H1 (cell line): ENCODE results near the gene SLC9A2. TPM values are rescaled to one million over a fixed set of nuclear protein-coding genes. Genes with fewer than 3 reads are reported as not detected.
A peak's percentile ranks its signal among the peaks of the same experiment; 100 is the strongest.

Source experiments
- CTCF ChIA-PET: fragments of 300-600 bp; sonication (Branson Sonifier 250); formaldehyde crosslinking; loops from one replicate; lab custom pipeline; 2021; ENCODE audit not compliant: partially characterized antibody; lab: Charles Lee
- POLR2A ChIA-PET: fragments of 300-600 bp; sonication (Branson Sonifier 250); formaldehyde crosslinking; loops from one replicate; lab custom pipeline; 2021; ENCODE audit warnings: inconsistent platforms; ENCODE audit not compliant: partially characterized antibody; lab: Charles Lee
- DNase-seq, 2 experiments: peaks; one replicate each; pipeline versions ENCODE4 v3.0.0 to v3.0.0-alpha.2; 2010 to 2022; ENCODE audit warnings: low spot score in 2 of 2, low read depth in 1 of 2, mixed read lengths in 1 of 2
- FAIRE-seq: peaks from 2 replicates; lab custom pipeline; 2011; peaks lifted over from hg19 to GRCh38; lab: Jason Lieb, UNC
- H2AFZ ChIP-seq: 2 replicates; pipeline ENCODE4 v1.8.1; 2012; ENCODE audit warnings: low read length, inconsistent platforms
- H2AK5ac ChIP-seq: 2 replicates; pipeline ENCODE4 v1.6.1; 2013; ENCODE audit warnings: low read depth, low read length
- H2BK120ac ChIP-seq: replicated peaks from 2 replicates; pipeline ENCODE3; 2013; ENCODE audit warnings: low read depth, low read length, inconsistent platforms
- H2BK12ac ChIP-seq: 2 replicates; pipeline ENCODE4 v1.6.1; 2013; ENCODE audit warnings: low read depth, low read length
- H2BK15ac ChIP-seq: 2 replicates; pipeline ENCODE4 v1.6.1; 2013; ENCODE audit warnings: low read length
- H2BK20ac ChIP-seq: 2 replicates; pipeline ENCODE4 v1.6.1; 2013; ENCODE audit warnings: low read length
- H2BK5ac ChIP-seq: 2 replicates; pipeline ENCODE4 v1.6.1; 2013; ENCODE audit warnings: low read depth, low read length
- H3K14ac ChIP-seq: 2 replicates; pipeline ENCODE4 v1.6.1; 2013; ENCODE audit warnings: inconsistent platforms; ENCODE audit not compliant: insufficient read length
- H3K18ac ChIP-seq: 2 replicates; pipeline ENCODE4 v1.6.1; 2013; ENCODE audit warnings: low read length; ENCODE audit errors: extremely low read depth
- H3K23ac ChIP-seq: 2 replicates; pipeline ENCODE4 v1.6.1; 2013; ENCODE audit warnings: inconsistent platforms; ENCODE audit not compliant: insufficient read length
- H3K23me2 ChIP-seq: 2 replicates; pipeline ENCODE4 v1.6.1; 2013; ENCODE audit warnings: low read depth, low read length
- H3K27ac ChIP-seq: 2 replicates; pipeline ENCODE4 v1.6.1; 2011; ENCODE audit warnings: low read depth, low read length, inconsistent platforms
- H3K27me3 ChIP-seq, 4 experiments: replicated peaks in 1 of 4; 1 replicate in 1 of 4; 2 replicates in 3 of 4; pipeline versions ENCODE4 v1.6.1 to v1.8.1; 2011 to 2013; ENCODE audit warnings: low read length in 3 of 4, mild to moderate bottlenecking in 3 of 4, inconsistent platforms in 2 of 4, mixed read lengths in 2 of 4, moderate library complexity in 1 of 4; ENCODE audit not compliant: control insufficient read depth in 3 of 4, insufficient read depth in 3 of 4; ENCODE audit errors: extremely low read depth in 1 of 4
- H3K36me3 ChIP-seq, 4 experiments: 2 replicates each; pipeline versions ENCODE4 v1.6.1 to v1.8.1; 2011 to 2013; ENCODE audit warnings: mild to moderate bottlenecking in 4 of 4, low read length in 3 of 4, moderate library complexity in 2 of 4, control low read depth in 1 of 4, inconsistent platforms in 1 of 4; ENCODE audit not compliant: insufficient read depth in 4 of 4, control insufficient read depth in 2 of 4
- H3K4ac ChIP-seq: replicated peaks from 2 replicates; pipeline ENCODE3; 2013; ENCODE audit warnings: low read length, low read depth, mixed read lengths, inconsistent platforms; ENCODE audit not compliant: insufficient read length
- H3K4me1 ChIP-seq, 4 experiments: replicated peaks in 1 of 4; 1 replicate in 1 of 4; 2 replicates in 3 of 4; pipeline versions ENCODE4 v1.6.1 to v1.8.1; 2011 to 2013; ENCODE audit warnings: low read length in 3 of 4, inconsistent platforms in 2 of 4, mixed read lengths in 1 of 4; ENCODE audit not compliant: insufficient read depth in 4 of 4, control insufficient read depth in 3 of 4
- H3K4me2 ChIP-seq, 2 experiments: 2 replicates each; pipeline versions ENCODE4 v1.6.1 to v1.8.1; 2011 to 2013; ENCODE audit warnings: low read depth in 2 of 2, low read length in 2 of 2, control low read depth in 1 of 2, inconsistent platforms in 1 of 2, mild to moderate bottlenecking in 1 of 2; ENCODE audit not compliant: insufficient read depth in 1 of 2
- H3K4me3 ChIP-seq, 4 experiments: fragments of 200-600, 300-600 bp in 1 of 4; sonication (generic), shearing (Covaris generic), sonication (Bioruptor Twin) in 1 of 4; 2 replicates each; pipeline versions ENCODE4 v1.5.1 to v1.8.1; 2011 to 2016; ENCODE audit warnings: low read length in 4 of 4, low read depth in 3 of 4, control low read depth in 2 of 4, inconsistent platforms in 2 of 4, mild to moderate bottlenecking in 2 of 4, mixed read lengths in 1 of 4, moderate library complexity in 1 of 4; ENCODE audit not compliant: insufficient read depth in 2 of 4; ENCODE audit errors: extremely low read depth in 1 of 4
- H3K56ac ChIP-seq: replicated peaks from 2 replicates; pipeline ENCODE3; 2013; ENCODE audit warnings: low read depth, mild to moderate bottlenecking, mixed read lengths, low read length, inconsistent platforms; ENCODE audit not compliant: insufficient read length
- H3K79me1 ChIP-seq: 2 replicates; pipeline ENCODE4 v1.6.1; 2013; ENCODE audit warnings: low read depth, low read length, control low read depth
- H3K79me2 ChIP-seq, 2 experiments: 2 replicates each; pipeline versions ENCODE4 v1.6.1 to v1.8.1; 2012 to 2013; ENCODE audit warnings: low read length in 2 of 2, mild to moderate bottlenecking in 2 of 2, inconsistent platforms in 1 of 2; ENCODE audit not compliant: insufficient read depth in 2 of 2, control insufficient read depth in 1 of 2
- H3K9ac ChIP-seq, 4 experiments: replicated peaks in 1 of 4; 1 replicate in 1 of 4; 2 replicates in 3 of 4; pipeline versions ENCODE4 v1.6.1 to v1.8.1; 2011 to 2013; ENCODE audit warnings: low read depth in 3 of 4, low read length in 3 of 4, control low read depth in 2 of 4, mild to moderate bottlenecking in 2 of 4, moderate library complexity in 2 of 4, inconsistent platforms in 1 of 4; ENCODE audit errors: extremely low read depth in 1 of 4
- H3K9me3 ChIP-seq, 2 experiments: 2 replicates each; pipeline versions ENCODE4 v1.6.1 to v1.8.1; 2012 to 2013; ENCODE audit warnings: mild to moderate bottlenecking in 2 of 2, moderate library complexity in 2 of 2, control low read depth in 1 of 2, inconsistent platforms in 1 of 2, low read depth in 1 of 2, low read length in 1 of 2, mixed read lengths in 1 of 2; ENCODE audit not compliant: insufficient read depth in 2 of 2
- H4K20me1 ChIP-seq, 2 experiments: replicated peaks in 1 of 2; 2 replicates each; pipeline versions ENCODE3 to v1.8.1; 2011 to 2013; ENCODE audit warnings: inconsistent platforms in 2 of 2, low read length in 2 of 2, mild to moderate bottlenecking in 1 of 2; ENCODE audit not compliant: insufficient read depth in 2 of 2, control insufficient read depth in 1 of 2
- H4K5ac ChIP-seq: 2 replicates; pipeline ENCODE4 v1.6.1; 2013; ENCODE audit warnings: low read length, low read depth, mixed read lengths, inconsistent platforms; ENCODE audit not compliant: insufficient read length
- H4K8ac ChIP-seq: 2 replicates; pipeline ENCODE4 v1.8.0; 2013; ENCODE audit warnings: mild to moderate bottlenecking, moderate library complexity, low read length, inconsistent platforms; ENCODE audit not compliant: insufficient read depth; ENCODE audit errors: extremely low read depth
- H4K91ac ChIP-seq: replicated peaks from 2 replicates; pipeline ENCODE3; 2013; ENCODE audit warnings: low read length, mixed read lengths, inconsistent platforms; ENCODE audit not compliant: insufficient read length
- CHD1 ChIP-seq: IDR thresholded peaks from 2 replicates; pipeline ENCODE4 v1.6.1; 2012; ENCODE audit warnings: low read depth, low read length, improper control_type of control experiment
- CHD2 ChIP-seq: IDR thresholded peaks from 2 replicates; pipeline ENCODE4 v1.6.1; 2012; ENCODE audit warnings: low read length, improper control_type of control experiment
- EP300 ChIP-seq, 2 experiments: IDR thresholded peaks; 1 replicate in 1 of 2; 2 replicates in 1 of 2; pipeline ENCODE4 v1.6.1; 2011 to 2012; ENCODE audit warnings: low read depth in 2 of 2, low read length in 2 of 2, mild to moderate bottlenecking in 2 of 2, borderline replicate concordance in 1 of 2, inconsistent platforms in 1 of 2, moderate library complexity in 1 of 2
- HDAC2 ChIP-seq, 2 experiments: fragments of 300-600 bp in 1 of 2; sonication (generic) in 1 of 2; IDR thresholded peaks; 2 replicates each; pipeline ENCODE4 v1.6.1; 2011 to 2012; ENCODE audit warnings: low read depth in 2 of 2, low read length in 2 of 2, mild to moderate bottlenecking in 2 of 2, moderate library complexity in 2 of 2, borderline replicate concordance in 1 of 2, inconsistent platforms in 1 of 2
- HDAC6 ChIP-seq: IDR thresholded peaks from one replicate; pipeline ENCODE4 v1.7.1; 2012; ENCODE audit warnings: low read depth, mild to moderate bottlenecking, inconsistent platforms, low read length, moderate library complexity
- JUN ChIP-seq: IDR thresholded peaks from 2 replicates; pipeline ENCODE4 v1.6.1; 2011; ENCODE audit warnings: low read depth, mild to moderate bottlenecking, improper control_type of control experiment, low read length
- MAFK ChIP-seq: IDR thresholded peaks from 2 replicates; pipeline ENCODE4 v1.6.1; 2012; ENCODE audit warnings: low read depth, mild to moderate bottlenecking, improper control_type of control experiment, low read length
- SRF ChIP-seq: IDR thresholded peaks from 2 replicates; pipeline ENCODE4 v1.6.1; 2011; ENCODE audit warnings: mild to moderate bottlenecking, low read depth, low read length, moderate library complexity
- TAF1 ChIP-seq: IDR thresholded peaks from 2 replicates; pipeline ENCODE4 v1.6.1; 2011; ENCODE audit warnings: mild to moderate bottlenecking, low read depth, low read length
- polyA plus RNA-seq, 7 experiments: library from polyadenylated mRNA; depleted of rRNA in 3 of 7; stranded (reverse) in 5 of 7; unstranded in 2 of 7; fragments of >200 nt in 5 of 7; fragments of 200-250 nt in 2 of 7; gene quantifications; 1 replicate in 5 of 7; 2 replicates in 1 of 7; 4 replicates in 1 of 7; pipeline versions ENCODE4 v1.2.1 to v1.2.3, GENCODE V29; 2011 to 2013; ENCODE audit warnings: missing spikeins in 2 of 7, mixed read lengths in 2 of 7
- total RNA-seq: library from RNA; stranded (reverse); fragmentation: NEBNext Ultra II Directional; extraction: Animal tissue kit (Norgen Biotek cat#: 25700); gene quantifications from 2 replicates; pipeline ENCODE4 v1.2.1, GENCODE V29; 2021
- TF ChIP-seq, protein P1 (sequence below), 3 experiments: IDR thresholded peaks; 1 replicate in 2 of 3; 2 replicates in 1 of 3; pipeline versions ENCODE4 v1.5.1 to v1.6.1; 2011; ENCODE audit warnings: low read length in 3 of 3, mild to moderate bottlenecking in 3 of 3, inconsistent platforms in 2 of 3, low read depth in 1 of 3, moderate library complexity in 1 of 3; ENCODE audit not compliant: insufficient read depth in 1 of 3; ENCODE audit errors: control extremely low read depth in 1 of 3
- TF ChIP-seq, protein P2 (sequence below): IDR thresholded peaks from 2 replicates; pipeline ENCODE4 v1.6.1; 2012; ENCODE audit warnings: inconsistent platforms

SLC9A2 gene
- total and polyA plus RNA-seq, 2 of the 8 experiments (the other 6 are each of a cell fraction or from before 2014, with no cell fraction given), result 0.06 to 0.13 TPM

DNA sequence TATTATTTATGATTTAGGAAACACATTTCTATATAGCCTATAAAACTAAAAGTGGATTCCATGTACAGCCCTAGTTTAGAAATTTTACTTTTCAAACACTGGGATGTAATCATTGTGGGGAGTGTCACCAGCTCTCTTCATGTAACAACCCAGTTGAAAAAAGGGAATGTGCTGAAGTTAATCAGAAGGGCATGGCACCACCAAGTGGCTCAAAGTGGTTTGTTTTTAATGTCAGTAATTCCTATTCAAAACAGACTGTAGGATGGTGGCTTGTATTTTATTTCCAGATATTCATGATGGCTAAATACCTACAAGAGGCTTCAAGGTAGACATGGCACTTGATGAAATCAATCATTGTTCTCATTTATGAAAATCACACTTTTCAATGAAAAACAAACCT lies 84.4 kb downstream of the SLC9A2 start:
- H4K8ac ChIP-seq, result no peak overlapping the region
- H3K56ac ChIP-seq, result no peak overlapping the region
- no peak overlapping the region for H4K91ac ChIP-seq
- POLR2A ChIA-PET, result no interaction called here
- FAIRE-seq, result no peak
- no peak overlapping the region for H2BK12ac ChIP-seq
- H2AK5ac ChIP-seq, result no peak overlapping the region
- H2BK20ac ChIP-seq, result no peak overlapping the region
- H2BK120ac ChIP-seq, result no peak overlapping the region
- H3K36me3 ChIP-seq, result no peaks in the 10 kb centered on the region
- CTCF ChIA-PET, result interaction anchor here (0.6 to 2.6 kb wide), 15 partner anchors 10 to 251 kb away, joined by 3 to 16 read pairs (median 4); partner anchors contain the start of gene SLC9A4
- H3K23ac ChIP-seq, result no peak overlapping the region
- no peak overlapping the region for H3K4ac ChIP-seq
- no peaks in the 10 kb centered on the region for H3K79me2 ChIP-seq
- H3K4me3 ChIP-seq, result no peak overlapping the region
- no peak overlapping the region for H4K5ac ChIP-seq
- no peak overlapping the region for H3K9ac ChIP-seq
- no peak overlapping the region for H3K14ac ChIP-seq
- no peaks in the 10 kb centered on the region for H3K27me3 ChIP-seq
- no peaks in the 10 kb centered on the region for H3K9me3 ChIP-seq
- no peak overlapping the region for H3K27ac ChIP-seq
- no peak overlapping the region for H3K18ac ChIP-seq
- no peak overlapping the region for H3K4me2 ChIP-seq
- peaks cover 0 to 2% (median under 1%) of the 10 kb centered on the region in 4 experiments; a peak in 2 of 7 replicates for H3K4me1 ChIP-seq
- no peak for DNase-seq
- no peaks in the 10 kb centered on the region for H3K79me1 ChIP-seq
- H2BK15ac ChIP-seq, result no peak overlapping the region
- H4K20me1 ChIP-seq, result no peaks in the 10 kb centered on the region
- H2AFZ ChIP-seq, result no peak overlapping the region
- no peaks in the 10 kb centered on the region for H3K23me2 ChIP-seq
- H2BK5ac ChIP-seq, result no peak overlapping the region
- TF ChIP-seq HDAC6 (no peak), HDAC2 (IDR thresholded peaks at IDR 0.05; ENCODE audit: borderline replicate concordance in 1 of 2, low read depth in 2 of 2, low read length in 2 of 2) (no peak), MAFK (no peak), CHD1 (no peak), CHD2 (no peak), JUN (no peak), TAF1 (no peak), SRF (no peak), EP300 (IDR thresholded peaks at IDR 0.05; ENCODE audit: borderline replicate concordance in 1 of 2, low read depth in 2 of 2, low read length in 2 of 2) (no peak)
- TF ChIP-seq, protein P1, sequence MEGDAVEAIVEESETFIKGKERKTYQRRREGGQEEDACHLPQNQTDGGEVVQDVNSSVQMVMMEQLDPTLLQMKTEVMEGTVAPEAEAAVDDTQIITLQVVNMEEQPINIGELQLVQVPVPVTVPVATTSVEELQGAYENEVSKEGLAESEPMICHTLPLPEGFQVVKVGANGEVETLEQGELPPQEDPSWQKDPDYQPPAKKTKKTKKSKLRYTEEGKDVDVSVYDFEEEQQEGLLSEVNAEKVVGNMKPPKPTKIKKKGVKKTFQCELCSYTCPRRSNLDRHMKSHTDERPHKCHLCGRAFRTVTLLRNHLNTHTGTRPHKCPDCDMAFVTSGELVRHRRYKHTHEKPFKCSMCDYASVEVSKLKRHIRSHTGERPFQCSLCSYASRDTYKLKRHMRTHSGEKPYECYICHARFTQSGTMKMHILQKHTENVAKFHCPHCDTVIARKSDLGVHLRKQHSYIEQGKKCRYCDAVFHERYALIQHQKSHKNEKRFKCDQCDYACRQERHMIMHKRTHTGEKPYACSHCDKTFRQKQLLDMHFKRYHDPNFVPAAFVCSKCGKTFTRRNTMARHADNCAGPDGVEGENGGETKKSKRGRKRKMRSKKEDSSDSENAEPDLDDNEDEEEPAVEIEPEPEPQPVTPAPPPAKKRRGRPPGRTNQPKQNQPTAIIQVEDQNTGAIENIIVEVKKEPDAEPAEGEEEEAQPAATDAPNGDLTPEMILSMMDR (IDR thresholded peaks at IDR 0.05; ENCODE audit: control extremely low read depth in 1 of 3, insufficient read depth in 1 of 3, low read depth in 1 of 3, low read length in 3 of 3), result peak in 2 of 3 experiments; percentile 51 to 58; a peak in 3 of 4 replicates
- TF ChIP-seq, protein P2, sequence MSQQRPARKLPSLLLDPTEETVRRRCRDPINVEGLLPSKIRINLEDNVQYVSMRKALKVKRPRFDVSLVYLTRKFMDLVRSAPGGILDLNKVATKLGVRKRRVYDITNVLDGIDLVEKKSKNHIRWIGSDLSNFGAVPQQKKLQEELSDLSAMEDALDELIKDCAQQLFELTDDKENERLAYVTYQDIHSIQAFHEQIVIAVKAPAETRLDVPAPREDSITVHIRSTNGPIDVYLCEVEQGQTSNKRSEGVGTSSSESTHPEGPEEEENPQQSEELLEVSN, result no peak
